Fibroblast of skin of left biceps (primary cell): ENCODE results near the gene IL22RA1.

ENCODE experiments used
- DNase-seq, 2 experiments: peaks; one replicate each; pipeline ENCODE4 v3.0.0-alpha.2; 2013; ENCODE audit warnings: low read depth in 2 of 2

IL22RA1 gene

DNA sequence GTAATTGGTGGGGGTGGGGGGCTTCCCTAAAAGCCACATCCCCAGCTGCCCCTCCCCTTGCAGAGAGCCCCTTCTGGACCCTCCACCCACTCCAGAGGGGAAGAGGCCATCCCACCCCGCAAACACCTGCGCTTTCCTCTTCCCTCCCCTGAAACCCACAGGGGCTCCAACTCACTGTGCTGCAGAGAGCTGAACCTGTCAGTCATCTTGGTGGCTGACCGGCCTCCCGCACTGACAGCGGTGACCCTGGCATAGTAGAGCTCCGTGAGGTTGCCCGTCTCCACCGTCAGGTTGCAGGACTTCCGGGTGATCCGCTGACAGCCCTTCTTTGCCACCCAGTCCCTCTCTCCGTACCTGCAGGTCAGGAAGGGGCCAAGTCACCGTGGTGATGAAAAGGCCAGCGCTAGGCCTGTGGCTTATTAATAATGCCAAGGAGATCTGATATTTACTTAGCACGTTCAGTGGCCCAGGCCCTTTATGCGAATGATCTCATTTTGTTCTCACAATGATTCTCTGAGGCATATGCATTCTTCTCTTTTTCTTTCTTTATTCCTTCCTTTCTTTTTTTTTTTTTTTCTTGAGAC is 5.9 kb downstream of the IL22RA1 start:
- DNase-seq = no peak

DNA sequence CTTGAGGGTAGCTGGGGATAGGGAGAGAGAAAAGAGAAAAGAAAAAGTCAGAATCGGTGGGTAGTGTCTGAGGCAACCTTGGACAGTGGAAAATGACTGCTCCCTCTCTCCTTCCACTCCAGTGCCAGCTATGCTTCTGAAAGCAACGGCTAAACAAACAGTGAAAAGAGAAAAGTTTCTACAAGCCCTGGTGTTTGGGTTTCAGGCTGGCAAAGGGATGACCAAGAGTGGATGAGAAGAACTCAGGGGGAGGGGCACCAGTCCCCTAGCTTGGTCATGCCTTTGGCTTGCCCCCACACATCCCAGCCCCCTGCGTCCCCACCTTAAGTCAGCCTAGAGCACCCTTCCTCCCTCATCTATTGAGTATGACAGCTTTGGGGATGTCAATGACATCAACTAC is 8.6 kb downstream of the IL22RA1 start:
- DNase-seq = no peak

DNA sequence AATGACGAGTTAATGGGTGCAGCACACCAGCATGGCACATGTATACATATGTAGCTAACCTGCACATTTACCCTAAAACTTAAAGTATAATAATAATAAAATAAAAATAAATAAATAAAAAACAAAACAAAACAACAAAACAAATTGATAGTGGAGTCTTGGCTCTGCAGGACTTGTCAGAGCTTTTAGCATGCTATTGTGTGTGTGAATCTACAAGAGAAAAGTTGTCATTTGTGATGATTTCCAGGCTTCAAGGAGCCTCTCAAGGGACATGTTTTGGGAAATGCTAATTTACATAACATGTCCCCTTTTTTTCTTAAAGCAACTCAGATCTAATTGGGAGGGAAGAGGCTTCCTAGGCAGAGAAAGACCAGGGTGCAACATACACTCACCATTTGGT is 9.1 kb downstream of the IL22RA1 start:
- no peak for DNase-seq

DNA sequence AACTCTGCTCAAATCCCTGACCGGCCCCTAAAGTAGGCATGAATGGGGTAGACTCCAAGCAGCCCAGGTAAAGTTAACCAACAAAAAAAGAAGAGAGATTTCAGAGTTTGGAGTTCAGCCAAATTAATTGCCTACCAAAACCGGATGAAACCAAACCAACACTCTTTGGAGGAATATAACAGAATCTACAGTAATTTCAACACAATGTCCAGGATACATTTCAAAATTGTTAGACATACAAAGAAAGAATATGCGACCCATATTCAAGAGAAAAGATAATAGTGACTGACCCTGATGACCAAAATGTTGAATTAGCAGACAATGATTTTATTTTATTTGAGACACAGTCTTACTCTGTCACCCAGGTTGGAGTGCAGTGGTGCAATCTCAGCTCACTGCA is 12.6 kb downstream of the IL22RA1 start:
- no peak for DNase-seq

DNA sequence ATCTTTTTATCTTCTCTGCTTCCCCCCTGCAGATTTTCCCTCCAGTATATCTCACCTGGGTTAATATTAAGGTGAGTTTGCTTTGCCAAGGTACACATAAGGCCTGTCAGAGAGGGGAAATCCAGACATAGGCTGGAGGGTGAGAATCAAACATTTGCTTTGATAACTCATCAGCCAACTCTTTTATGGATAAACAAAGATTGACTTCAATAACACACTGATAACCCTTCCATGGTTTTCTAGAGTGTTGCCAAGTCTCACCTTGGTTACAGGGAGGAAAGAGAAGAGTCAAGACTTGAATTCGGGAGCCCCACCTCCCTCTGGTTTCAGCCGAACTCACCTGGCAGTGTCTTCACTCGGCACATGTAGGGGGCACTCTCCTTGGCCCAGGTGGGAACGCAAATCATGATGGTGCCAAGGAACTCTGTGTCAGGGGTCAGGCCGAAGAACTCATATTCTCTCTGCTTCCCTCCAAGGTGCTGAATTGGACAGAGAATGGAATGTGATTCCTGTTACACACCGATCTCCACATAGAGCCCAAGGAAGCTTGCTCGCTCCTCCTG is 15.1 kb downstream of the IL22RA1 start:
- DNase-seq = no peak

DNA sequence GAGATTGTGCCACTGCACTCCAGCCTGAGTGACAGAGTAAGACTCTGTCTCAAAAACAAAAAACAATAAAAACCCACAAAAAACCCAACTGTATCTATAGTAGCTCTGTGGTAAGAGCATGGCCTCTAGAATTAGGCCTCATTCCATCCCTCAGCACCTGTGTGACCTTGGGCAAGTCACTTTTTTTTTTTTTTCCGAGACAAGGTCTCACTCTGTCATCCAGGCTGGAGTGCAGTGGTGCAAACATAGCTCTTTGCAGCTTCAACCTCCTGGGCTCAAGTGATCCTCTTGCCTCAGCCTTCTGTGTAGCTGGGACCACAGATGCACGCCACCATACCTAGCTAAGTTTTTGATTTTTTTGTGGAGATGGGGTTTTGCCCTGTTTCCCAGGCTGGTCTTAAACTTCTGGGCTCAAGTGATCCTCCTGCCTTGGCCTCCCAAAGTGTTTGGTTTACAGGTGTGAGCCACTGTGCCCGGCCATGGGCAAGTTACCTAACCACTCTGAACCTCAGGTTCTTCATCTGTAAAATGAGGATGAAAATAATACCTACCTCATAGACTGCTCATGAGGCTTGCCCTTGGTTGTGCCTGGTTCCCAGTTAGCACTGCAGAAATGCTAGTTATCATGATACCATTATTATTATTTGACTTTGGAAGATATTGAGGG is 15.7 kb downstream of the IL22RA1 start:
- DNase-seq = no peak

DNA sequence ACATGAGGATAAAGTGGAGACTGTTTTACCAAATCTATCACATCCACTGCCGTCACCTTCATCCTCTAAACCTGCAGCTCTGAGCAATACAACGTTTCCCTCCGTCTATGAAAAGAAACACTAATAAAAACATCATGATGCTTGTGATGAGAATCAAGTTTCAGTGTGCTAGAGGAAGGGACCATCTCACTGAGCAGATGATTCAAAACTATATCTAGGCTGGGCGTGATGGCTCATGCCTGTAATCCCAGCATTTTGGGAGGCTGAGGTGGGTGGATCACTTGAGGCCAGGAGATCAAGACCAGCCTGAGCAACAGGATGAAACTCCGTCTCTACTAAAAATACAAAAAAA is 16.3 kb downstream of the IL22RA1 start:
- no peak for DNase-seq

DNA sequence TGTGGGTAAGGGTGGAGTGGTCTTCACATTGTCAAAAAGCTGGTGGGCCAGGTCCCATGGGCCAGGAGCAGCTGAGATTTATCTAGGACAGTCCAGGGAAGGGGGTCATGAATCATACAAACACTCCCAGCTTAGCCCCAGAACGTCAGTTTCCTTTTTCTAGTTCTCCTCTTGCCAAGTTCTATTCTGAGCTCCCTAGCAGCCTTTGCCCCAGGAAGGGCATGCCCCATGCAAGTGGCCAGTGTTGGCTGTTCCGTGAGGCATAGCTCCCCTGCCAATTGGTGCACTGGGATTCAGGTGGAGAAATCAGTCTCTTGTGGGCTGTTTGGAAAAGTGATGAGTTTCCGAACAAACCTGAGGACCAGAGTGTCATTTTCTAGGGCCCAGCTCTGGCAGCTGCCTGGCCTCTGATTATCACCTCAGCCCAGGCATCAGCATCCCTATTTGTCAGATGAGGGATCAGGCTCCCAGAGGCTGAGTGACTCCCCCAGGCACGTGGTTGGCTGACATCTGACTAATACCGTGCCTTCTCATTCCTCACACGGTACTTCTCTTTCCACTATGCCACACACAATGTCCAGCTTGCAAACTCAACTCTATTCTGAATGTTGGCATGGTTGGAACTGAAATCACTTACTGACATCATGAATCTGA is 16.8 kb downstream of the IL22RA1 start:
- no peak for DNase-seq

DNA sequence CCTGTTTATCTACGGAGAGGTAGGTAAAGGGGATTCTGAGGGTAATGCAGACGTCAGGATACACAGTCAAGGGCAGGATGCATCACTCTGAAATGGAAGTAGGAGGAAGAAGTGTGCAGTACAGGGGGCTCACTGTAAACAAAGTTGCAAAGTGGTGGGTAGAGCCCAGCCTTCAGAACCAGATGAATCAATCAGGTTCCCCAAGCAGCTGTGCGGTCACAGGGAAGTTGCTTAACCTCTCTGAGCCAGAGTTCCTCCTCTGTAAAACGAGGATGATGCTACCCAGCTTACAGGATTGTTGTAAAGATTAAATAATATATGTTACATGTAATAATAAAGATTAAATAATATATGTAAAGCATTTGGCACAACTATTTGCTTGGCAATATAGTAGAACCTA is 17.5 kb downstream of the IL22RA1 start:
- no peak for DNase-seq

DNA sequence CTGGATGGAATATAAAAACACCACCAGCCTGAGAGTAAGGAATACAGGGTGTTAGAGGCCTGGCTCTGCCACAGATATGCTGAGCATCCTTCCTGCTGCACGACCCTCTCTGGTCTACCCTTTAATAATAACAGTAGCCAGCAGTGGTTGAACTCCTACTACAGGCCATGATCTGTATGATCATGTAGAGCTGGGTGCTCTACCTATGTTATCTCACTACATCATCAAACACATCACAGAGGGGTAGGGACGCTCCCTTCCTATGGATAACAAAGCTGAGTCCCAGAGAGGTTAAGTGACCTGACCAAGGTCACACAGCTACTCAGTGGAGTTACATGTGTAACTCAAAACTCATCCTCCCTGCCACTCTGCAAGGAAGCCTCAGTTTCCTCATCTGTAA is 18.0 kb downstream of the IL22RA1 start:
- DNase-seq = no peak

DNA sequence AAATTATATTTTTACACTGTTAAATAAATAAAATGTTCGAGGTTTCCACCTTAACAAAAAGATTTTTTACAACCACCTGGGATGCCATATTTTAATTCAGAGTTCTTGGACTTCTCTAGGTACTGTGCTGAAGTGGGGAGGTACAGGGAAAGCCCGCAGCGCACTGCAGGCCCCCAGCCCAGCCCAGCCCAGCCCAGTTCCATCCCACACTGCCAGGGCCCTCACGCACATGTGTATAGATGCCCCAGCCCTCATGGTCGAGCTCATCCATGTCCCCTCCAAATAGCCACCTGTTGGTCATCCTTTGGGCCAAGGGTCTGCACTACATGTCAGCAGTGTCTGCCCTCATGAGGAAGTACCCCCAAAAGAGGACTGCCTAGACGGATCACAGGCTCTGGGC is 19.3 kb downstream of the IL22RA1 start:
- DNase-seq = no peak

DNA sequence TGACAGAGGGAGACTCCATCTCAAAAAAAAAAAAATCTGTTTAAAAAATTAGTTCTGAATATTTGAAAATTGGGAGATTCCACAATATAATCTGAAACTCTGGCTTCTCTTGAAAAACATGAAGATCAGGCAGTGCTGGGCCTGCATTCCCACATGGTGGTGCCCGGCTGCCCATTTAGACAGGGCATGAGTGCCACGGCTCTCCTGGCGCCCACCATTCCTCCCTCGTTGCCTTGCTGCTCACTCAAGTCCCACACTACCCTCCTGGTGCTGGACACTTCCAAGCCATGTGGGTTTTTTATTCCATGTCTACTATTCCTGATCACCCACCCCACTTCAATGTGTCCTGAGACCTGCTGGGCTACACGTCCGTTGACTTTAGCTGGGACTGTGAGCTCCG is 20.2 kb downstream of the IL22RA1 start:
- no peak for DNase-seq

DNA sequence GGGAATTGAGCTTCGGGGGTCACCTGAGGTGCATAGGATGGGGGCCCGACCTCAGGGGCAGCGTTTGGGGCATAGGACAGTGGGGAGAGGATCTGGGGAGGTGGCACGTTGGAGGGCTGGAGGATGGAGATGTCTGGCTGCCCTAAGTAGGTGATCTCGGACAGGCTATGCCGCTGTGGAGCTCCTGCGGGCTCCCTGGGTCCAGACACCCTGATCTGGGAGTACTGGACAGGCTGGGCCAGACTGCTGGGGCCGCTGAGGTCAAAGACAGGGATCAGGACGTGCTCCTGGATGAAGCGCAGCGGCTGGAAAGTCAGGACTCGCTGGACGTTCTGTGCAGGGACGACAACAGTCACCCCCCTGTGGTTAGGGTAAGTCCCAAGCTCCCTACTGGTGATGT is 21.5 kb downstream of the IL22RA1 start:
- DNase-seq = no peak

DNA sequence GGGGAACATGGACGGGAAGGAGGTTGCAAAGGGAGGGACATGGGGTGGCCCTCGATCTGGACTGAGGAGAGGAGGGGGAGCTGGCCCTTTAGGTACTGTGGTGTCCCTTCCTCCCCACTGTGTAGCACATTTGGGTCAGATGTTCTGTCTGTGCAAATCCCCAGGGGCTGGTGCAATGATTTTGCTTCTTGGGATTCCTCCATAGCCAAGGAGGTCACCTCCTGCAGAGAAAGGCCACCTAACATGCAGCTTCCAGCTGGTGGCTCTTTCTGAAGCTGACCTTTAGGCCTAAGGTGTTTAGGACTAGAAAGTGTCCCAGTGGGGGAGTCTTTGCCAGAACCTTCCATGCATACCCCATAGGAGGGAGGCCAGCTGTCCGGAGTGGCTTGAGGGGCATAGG is 22.0 kb downstream of the IL22RA1 start:
- no peak for DNase-seq

DNA sequence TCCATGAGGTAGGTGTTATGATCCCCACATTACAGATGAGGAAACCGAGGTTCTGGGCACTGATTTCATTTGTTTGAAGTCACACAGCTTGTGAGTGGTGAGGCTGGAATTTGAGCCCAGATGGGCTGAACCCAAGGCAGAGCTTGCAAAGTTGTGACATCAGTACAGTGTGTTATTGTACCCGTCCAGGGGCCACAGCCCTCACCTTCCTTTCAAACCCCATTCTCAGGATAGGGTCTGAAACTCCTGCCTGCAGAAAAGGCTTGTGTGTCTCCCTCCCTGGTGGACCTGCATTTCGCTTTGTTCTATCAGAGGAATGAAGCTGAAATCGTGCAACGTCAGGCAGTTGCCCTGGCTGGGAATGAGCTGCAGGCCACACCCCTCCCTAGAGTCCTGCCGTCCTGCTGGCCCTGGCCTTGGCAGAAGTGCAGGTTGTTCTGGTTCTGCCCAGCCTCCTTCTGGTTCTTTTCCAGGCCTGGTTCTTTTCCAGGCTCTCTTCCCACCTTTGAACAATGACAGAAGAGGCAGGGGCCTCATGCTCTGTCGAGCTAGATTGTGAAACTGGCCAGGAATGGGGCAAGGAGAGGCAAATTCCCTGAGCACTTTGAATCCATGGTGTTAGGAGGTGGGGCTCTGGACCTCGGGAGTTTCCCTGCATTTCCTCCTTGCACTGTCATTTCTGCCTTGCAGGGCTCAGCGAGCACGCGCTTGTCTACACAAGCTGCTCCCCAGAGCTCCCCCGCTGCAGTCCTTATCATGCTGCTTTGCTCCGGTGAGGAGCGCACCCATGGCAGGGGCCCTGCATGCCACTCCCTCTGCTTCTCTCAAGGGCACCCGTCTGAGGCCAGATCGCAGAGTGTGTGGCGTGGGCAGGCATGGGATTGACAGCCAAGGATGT is 22.8 kb downstream of the IL22RA1 start:
- no peak for DNase-seq

DNA sequence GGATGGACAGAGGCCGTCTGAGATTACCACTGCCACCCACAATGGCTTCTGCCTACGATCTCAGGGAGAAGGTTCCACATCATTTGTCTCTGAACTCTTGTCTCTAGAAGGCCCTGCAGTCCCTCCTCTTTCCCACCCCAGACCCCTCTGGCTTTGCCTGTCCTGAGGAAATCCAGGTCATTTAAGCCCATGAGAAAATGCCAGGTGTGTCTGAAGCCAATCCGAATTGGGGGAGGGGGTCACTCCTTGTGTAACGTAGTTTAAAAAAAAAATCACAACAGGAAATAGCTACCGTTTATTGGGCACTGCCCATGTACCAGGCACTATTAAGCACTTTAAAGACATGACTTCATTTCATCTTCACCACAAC is 23.5 kb downstream of the IL22RA1 start:
- DNase-seq = no peak

DNA sequence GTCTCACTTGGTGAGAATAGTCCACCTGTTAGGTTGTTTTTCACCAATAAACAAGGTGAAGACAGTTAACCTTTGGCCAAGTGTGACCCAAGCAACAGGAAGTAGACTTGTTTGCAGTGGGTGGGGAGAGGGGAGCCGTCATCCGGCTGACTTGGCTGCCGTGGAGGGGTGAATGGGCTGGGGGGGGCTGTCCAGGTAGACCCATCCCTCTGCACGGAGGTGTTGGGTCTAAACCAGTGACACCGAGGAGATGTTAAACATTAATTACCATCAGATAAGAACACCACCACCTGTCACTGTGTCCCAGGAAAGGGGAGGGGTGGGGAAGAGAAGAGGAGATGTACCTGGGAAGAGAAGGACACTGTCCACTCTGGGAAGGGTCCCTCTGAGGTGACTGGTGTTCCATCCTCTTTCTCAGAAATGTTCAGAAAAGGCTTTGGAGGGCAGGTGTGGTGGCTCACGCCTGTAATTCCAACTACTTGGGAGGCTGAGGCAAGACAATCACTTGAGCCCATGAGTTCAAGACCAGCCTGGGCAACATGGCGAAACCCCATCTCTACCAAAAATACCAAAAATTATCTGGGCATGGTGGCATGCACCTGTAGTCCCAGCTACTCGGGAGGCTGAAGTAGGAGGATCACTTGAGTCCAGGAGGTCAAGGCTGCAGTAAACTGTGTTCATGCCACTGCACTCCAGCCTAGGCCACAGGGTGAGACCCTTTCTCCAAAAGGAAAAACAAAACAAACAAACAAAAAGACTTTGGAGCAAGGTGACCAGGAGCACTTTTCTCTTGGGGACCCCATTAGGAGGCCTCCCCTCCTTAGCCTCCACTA is 24.3 kb downstream of the IL22RA1 start:
- DNase-seq = no peak

DNA sequence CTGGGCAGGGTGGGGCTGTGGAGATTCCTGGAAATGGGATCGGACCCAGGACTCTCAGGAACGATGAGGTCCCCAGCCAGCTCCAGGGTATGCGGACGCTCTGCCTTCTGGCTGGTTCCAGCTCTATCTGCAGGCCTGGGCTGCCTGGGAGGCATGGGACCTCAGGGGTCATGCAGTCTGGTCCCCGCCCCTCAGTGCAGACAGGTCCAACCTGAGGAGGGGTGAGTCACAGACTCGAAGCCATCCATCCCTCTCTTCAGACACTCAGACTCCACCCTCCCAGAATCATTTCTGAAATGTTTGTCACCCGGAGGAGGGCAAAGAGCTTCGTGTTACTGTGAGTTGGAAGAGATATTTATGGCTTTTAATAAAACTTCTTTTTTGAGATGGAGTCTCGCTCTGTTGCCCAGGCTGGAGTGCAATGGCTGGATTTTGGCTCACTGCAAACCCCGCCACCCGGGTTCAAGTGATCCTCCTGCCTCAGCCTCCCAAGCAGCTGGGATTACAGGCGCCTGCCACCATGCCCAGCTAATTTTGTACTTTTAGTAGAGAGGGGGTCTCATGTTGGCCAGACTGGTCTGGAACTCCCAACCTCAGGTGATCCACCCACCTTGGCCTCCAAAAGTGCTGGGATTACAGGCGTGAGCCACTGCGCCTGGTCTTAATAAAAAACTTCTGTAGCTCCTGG is 25.1 kb downstream of the IL22RA1 start:
- peak in 1 of 2 experiments; percentile 8 for DNase-seq

DNA sequence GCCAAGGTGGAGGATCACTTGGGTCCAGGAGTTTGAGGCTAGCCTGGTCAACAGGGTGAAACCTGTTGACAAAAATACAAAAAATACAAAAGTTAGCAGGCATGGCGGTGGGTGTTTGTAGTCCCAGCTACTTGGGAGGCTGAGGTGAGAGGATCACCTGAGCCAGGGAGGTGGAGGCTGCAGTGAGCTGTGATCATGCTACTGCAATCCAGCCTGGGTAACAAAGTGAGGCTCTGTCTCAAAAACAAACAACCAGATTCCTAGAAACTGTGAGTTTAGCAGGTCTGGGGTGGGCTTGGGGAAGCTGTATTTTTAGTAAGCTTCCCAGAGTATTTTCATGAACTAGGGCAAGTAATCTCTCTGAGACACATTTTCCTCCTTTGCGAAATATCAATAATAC is 25.8 kb downstream of the IL22RA1 start:
- DNase-seq = no peak

DNA sequence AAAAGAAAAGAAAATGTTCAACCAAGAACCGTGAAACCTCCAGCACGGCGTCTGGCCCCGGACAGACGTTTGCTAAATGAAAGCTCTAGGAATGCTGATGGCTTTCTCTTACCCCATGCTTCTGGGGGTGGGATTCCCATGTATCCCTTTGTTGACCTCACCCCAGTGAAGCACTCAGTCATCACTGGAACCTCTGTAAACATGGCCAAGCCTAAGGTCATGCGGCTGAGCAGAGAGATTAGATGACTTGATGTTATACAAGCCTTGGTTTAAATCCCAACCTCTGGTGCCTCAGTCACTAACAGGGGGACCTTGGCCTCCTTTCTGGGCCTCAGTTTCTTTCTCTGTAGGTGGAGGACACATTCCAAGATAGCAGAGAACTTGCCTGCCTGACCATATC is 28.2 kb downstream of the IL22RA1 start:
- no peak for DNase-seq

DNA sequence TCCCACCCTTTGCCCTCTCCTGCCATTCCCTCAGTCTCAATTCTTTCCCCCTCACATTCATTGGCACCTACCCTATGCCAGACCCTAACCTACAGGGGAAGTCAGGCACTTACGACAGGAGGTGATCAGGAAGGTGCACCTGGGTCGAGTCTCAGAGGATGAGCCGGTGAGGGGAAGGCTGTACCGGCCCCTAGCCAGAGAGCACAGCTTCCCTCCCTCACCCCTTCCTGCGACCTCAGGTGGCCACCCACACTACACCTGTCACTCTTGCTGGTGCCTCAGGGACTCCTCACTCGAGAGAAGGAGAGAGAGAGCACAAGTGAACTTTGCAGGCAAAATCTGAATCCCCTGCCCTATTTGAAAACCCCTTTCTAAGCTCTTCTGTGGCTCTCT is 29.3 kb downstream of the IL22RA1 start:
- DNase-seq = no peak
